Mesothelial cell of epicardium (in vitro differentiated cells): Measurements from ENCODE around the gene HBD. TPM values are rescaled to one million over a fixed set of nuclear protein-coding genes. Genes with fewer than 3 reads are reported as not detected.
"Not testable (repeated sequence)": the region's sequence is repeated elsewhere in the genome, so short reads cannot be mapped to it uniquely, and the experiment has no call there.

Experiments
- DNase-seq, 2 experiments: peaks; one replicate each; pipeline ENCODE4 v3.0.0; 2021; ENCODE audit warnings: low spot score in 2 of 2; ENCODE audit not compliant: unreplicated experiment in 2 of 2
- H3K27ac Mint-ChIP-seq: 2 replicates; pipeline ENCODE4 v1.8.0; 2021; ENCODE audit warnings: mixed read lengths
- H3K27me3 Mint-ChIP-seq: 2 replicates; pipeline ENCODE4 v1.8.0; 2021; ENCODE audit warnings: low read depth, mixed read lengths
- H3K36me3 Mint-ChIP-seq: 2 replicates; pipeline ENCODE4 v1.8.0; 2021; ENCODE audit warnings: mixed read lengths
- H3K4me1 Mint-ChIP-seq: 2 replicates; pipeline ENCODE4 v1.8.0; 2021; ENCODE audit warnings: mixed read lengths
- H3K4me3 Mint-ChIP-seq: 2 replicates; pipeline ENCODE4 v1.8.0; 2021; ENCODE audit warnings: mild to moderate bottlenecking, moderate library complexity, mixed read lengths
- H3K9me3 Mint-ChIP-seq: 2 replicates; pipeline ENCODE4 v1.8.0; 2021; ENCODE audit warnings: mixed read lengths
- CTCF ChIP-seq: fragments of 200-600 bp; sonication (generic); IDR thresholded peaks from one replicate; pipeline ENCODE4 v1.5.0; 2021; ENCODE audit warnings: antibody characterized with exemption; ENCODE audit not compliant: unreplicated experiment
- total RNA-seq: library from RNA; stranded (reverse); gene quantifications from 3 replicates; pipeline ENCODE4 v1.2.1, GENCODE V29; 2021

Gene HBD
- total RNA-seq, 1 donor from 2014 or later = 3.0 TPM

GRCh38 chr11:5258543-5259262 is 24.4 kb upstream of the HBD start:
- Mint-ChIP-seq H3K27ac (no peak overlapping the region), H3K36me3 (no peaks in the 10 kb centered on the region), H3K27me3 (no peaks in the 10 kb centered on the region), H3K9me3 (peaks cover 24% of the 10 kb centered on the region), H3K4me3 (no peak overlapping the region), H3K4me1 (peaks cover 1% of the 10 kb centered on the region)
- TF ChIP-seq CTCF = no peak
- no peak for DNase-seq

- Mint-ChIP-seq H3K4me1 (peaks cover 1% of the 10 kb centered on the region), H3K27ac (no peak overlapping the region), H3K4me3 (no peak overlapping the region), H3K36me3 (no peaks in the 10 kb centered on the region), H3K27me3 (peaks cover 4% of the 10 kb centered on the region), H3K9me3 (peaks cover 24% of the 10 kb centered on the region)
- no peak for TF ChIP-seq CTCF
- DNase-seq = no peak
Observed at GRCh38 chr11:5257296-5257695, 23.0 kb upstream of the HBD start.

- not testable (repeated sequence) for H3K27ac Mint-ChIP-seq, H3K36me3 Mint-ChIP-seq, H3K9me3 Mint-ChIP-seq, DNase-seq, H3K4me3 Mint-ChIP-seq, H3K4me1 Mint-ChIP-seq
- peaks cover 14% of the 10 kb centered on the region for H3K27me3 Mint-ChIP-seq
Observed at GRCh38 chr11:5254646-5255413, 20.5 kb upstream of the HBD start, which contains the start of gene HBG2. Gene HBG2, minus strand, starts transcription at chr11:5254781. Its CDS starts 53 bp downstream, at chr11:5254728.

- not testable (repeated sequence) for H3K4me3 Mint-ChIP-seq, H3K36me3 Mint-ChIP-seq, H3K9me3 Mint-ChIP-seq, H3K4me1 Mint-ChIP-seq, H3K27ac Mint-ChIP-seq, DNase-seq
- H3K27me3 Mint-ChIP-seq = peaks cover 14% of the 10 kb centered on the region
Observed at GRCh38 chr11:5254023-5254422, 19.7 kb upstream of the HBD start.

- not testable (repeated sequence) for H3K27ac Mint-ChIP-seq, DNase-seq, H3K4me3 Mint-ChIP-seq, H3K36me3 Mint-ChIP-seq, H3K4me1 Mint-ChIP-seq, H3K9me3 Mint-ChIP-seq
- peaks cover 14% of the 10 kb centered on the region for H3K27me3 Mint-ChIP-seq
Observed at GRCh38 chr11:5253440-5253839, 19.2 kb upstream of the HBD start.

GRCh38 chr11:5252919-5253265 is 18.6 kb upstream of the HBD start:
- Mint-ChIP-seq H3K27me3 (peaks cover 15% of the 10 kb centered on the region), H3K4me1 (no peaks in the 10 kb centered on the region), H3K36me3 (no peaks in the 10 kb centered on the region), H3K27ac (no peak overlapping the region), H3K4me3 (no peak overlapping the region), H3K9me3 (no peaks in the 10 kb centered on the region)
- no peak for TF ChIP-seq CTCF
- no peak for DNase-seq

GRCh38 chr11:5252192-5252918 is 18.1 kb upstream of the HBD start:
- no peaks in the 10 kb centered on the region for H3K9me3 Mint-ChIP-seq
- no peaks in the 10 kb centered on the region for H3K36me3 Mint-ChIP-seq
- no peak for DNase-seq
- H3K27me3 Mint-ChIP-seq = peaks cover 16% of the 10 kb centered on the region
- no peak overlapping the region for H3K4me3 Mint-ChIP-seq
- no peak for TF ChIP-seq CTCF
- H3K4me1 Mint-ChIP-seq = peaks cover 3% of the 10 kb centered on the region
- no peak overlapping the region for H3K27ac Mint-ChIP-seq
